SK-N-SH (cell line): Measurements from ENCODE around the gene RHBDD3. TPM values are rescaled to one million over a fixed set of nuclear protein-coding genes. Genes with fewer than 3 reads are reported as not detected.

Source experiments
- CTCF ChIA-PET: fragments of 300-600, 350-600 bp; formaldehyde crosslinking; extraction: SDS; loops from one replicate; lab custom pipeline; 2021; lab: Yijun Ruan, JAX
- POLR2A ChIA-PET: fragments of 350-600 bp; sonication (Branson Sonifier 250); formaldehyde crosslinking; extraction: SDS; loops from one replicate; lab custom pipeline; 2020; ENCODE audit warnings: antibody characterized with exemption, inconsistent platforms; lab: Yijun Ruan, JAX
- DNase-seq: peaks from one replicate; pipeline ENCODE4 v3.0.0; 2012
- H2AFZ ChIP-seq: fragments of 200-600 bp; sonication (generic); 2 replicates; pipeline ENCODE4 v1.8.1; 2016; ENCODE audit warnings: antibody characterized with exemption, mild to moderate bottlenecking, low read depth
- H3F3A ChIP-seq: fragments of 200-600 bp; sonication (generic); replicated peaks from 2 replicates; pipeline ENCODE3; 2016; ENCODE audit warnings: antibody characterized with exemption, mild to moderate bottlenecking; ENCODE audit not compliant: insufficient read depth
- H3K27ac ChIP-seq, 2 experiments: fragments of 200-500 bp in 1 of 2; fragments of 200-600 bp in 1 of 2; sonication (Bioruptor generic) in 1 of 2; sonication (generic), shearing (Covaris generic) in 1 of 2; 2 replicates each; pipeline versions ENCODE4 v1.5.1 to v1.6.1; 2014 to 2016; ENCODE audit warnings: low read depth in 2 of 2, inconsistent platforms in 1 of 2, low read length in 1 of 2, mild to moderate bottlenecking in 1 of 2, mixed read lengths in 1 of 2
- H3K27me3 ChIP-seq: fragments of 200-600 bp; sonication (generic), shearing (Covaris generic); 2 replicates; pipeline ENCODE4 v1.6.1; 2016; ENCODE audit warnings: mixed run types; ENCODE audit not compliant: insufficient read depth
- H3K36me3 ChIP-seq, 2 experiments: fragments of 200-500 bp in 1 of 2; fragments of 200-600 bp in 1 of 2; sonication (Bioruptor generic) in 1 of 2; sonication (generic) in 1 of 2; replicated peaks in 1 of 2; 2 replicates each; pipeline versions ENCODE3 to v1.5.1; 2014 to 2016; ENCODE audit warnings: low read length in 1 of 2, mild to moderate bottlenecking in 1 of 2; ENCODE audit not compliant: insufficient read depth in 2 of 2, control insufficient read depth in 1 of 2
- H3K4me1 ChIP-seq, 2 experiments: fragments of 200-500 bp in 1 of 2; fragments of 200-600 bp in 1 of 2; sonication (Bioruptor generic) in 1 of 2; sonication (generic), shearing (Covaris generic) in 1 of 2; 2 replicates each; pipeline versions ENCODE4 v1.5.1 to v1.6.1; 2014 to 2016; ENCODE audit warnings: low read depth in 1 of 2, low read length in 1 of 2, mixed run types in 1 of 2; ENCODE audit not compliant: insufficient read depth in 2 of 2, control insufficient read depth in 1 of 2
- H3K4me2 ChIP-seq: fragments of 200-600 bp; sonication (generic), shearing (Covaris generic); 2 replicates; pipeline ENCODE4 v1.6.1; 2017; ENCODE audit warnings: mixed run types
- H3K4me3 ChIP-seq, 2 experiments: fragments of 200-500 bp in 1 of 2; fragments of 200-600 bp in 1 of 2; sonication (Bioruptor generic) in 1 of 2; sonication (generic), shearing (Covaris generic) in 1 of 2; 2 replicates each; pipeline versions ENCODE4 v1.5.1 to v1.8.1; 2014 to 2016; ENCODE audit warnings: low read depth in 2 of 2, inconsistent platforms in 1 of 2, low read length in 1 of 2, mild to moderate bottlenecking in 1 of 2, mixed read lengths in 1 of 2, moderate library complexity in 1 of 2
- H3K79me2 ChIP-seq: fragments of 200-600 bp; sonication (generic); 2 replicates; pipeline ENCODE4 v1.8.1; 2017; ENCODE audit warnings: mild to moderate bottlenecking; ENCODE audit not compliant: insufficient read depth
- H3K9ac ChIP-seq: fragments of 200-600 bp; sonication (generic); 2 replicates; pipeline ENCODE4 v1.6.1; 2017; ENCODE audit warnings: mixed run types
- H3K9me2 ChIP-seq: fragments of 200-600 bp; sonication (generic); 2 replicates; pipeline ENCODE4 v1.6.1; 2017; ENCODE audit warnings: mixed run types
- H3K9me3 ChIP-seq: fragments of 200-600 bp; sonication (generic); 2 replicates; pipeline ENCODE4 v1.6.1; 2017; ENCODE audit warnings: mixed run types, mild to moderate bottlenecking, moderate library complexity
- H4K20me1 ChIP-seq: fragments of 200-600 bp; sonication (generic); 2 replicates; pipeline ENCODE4 v1.6.1; 2017; ENCODE audit warnings: mild to moderate bottlenecking, mixed run types; ENCODE audit not compliant: insufficient read depth
- CHD2 ChIP-seq: fragments of 150-350 bp; IDR thresholded peaks from 2 replicates; pipeline ENCODE4 v1.6.1; 2018; ENCODE audit warnings: low read length; ENCODE audit not compliant: partially characterized antibody
- ELF1 ChIP-seq: IDR thresholded peaks from 2 replicates; pipeline ENCODE4 v1.4.0; 2012
- EP300 ChIP-seq, 2 experiments: IDR thresholded peaks; 2 replicates each; pipeline versions ENCODE4 v1.4.0 to v1.6.1; 2012; ENCODE audit warnings: borderline replicate concordance in 1 of 2, low read depth in 1 of 2, low read length in 1 of 2
- EZH2phosphoT487 ChIP-seq: fragments of 200-600 bp; sonication (generic); IDR thresholded peaks from 2 replicates; pipeline ENCODE4 v1.6.1; 2017; ENCODE audit warnings: low read depth, mixed run types, mild to moderate bottlenecking, antibody characterized with exemption, moderate library complexity, borderline replicate concordance
- FOXJ3 ChIP-seq: sonication (generic); formaldehyde crosslinking; IDR thresholded peaks from 2 replicates; pipeline ENCODE4 v1.5.1; 2020; ENCODE audit warnings: mild to moderate bottlenecking, missing genetic modification reagents
- FOXM1 ChIP-seq: IDR thresholded peaks from 2 replicates; pipeline ENCODE4 v1.4.0; 2012; ENCODE audit warnings: low read depth, mild to moderate bottlenecking
- GABPA ChIP-seq: IDR thresholded peaks from 2 replicates; pipeline ENCODE4 v1.4.0; 2012; ENCODE audit warnings: low read depth, mild to moderate bottlenecking
- GATA2 ChIP-seq: sonication (generic); formaldehyde crosslinking; IDR thresholded peaks from 2 replicates; pipeline ENCODE4 v1.5.0; 2020; ENCODE audit warnings: mild to moderate bottlenecking, missing genetic modification reagents
- MEF2A ChIP-seq: IDR thresholded peaks from 2 replicates; pipeline ENCODE4 v1.4.0; 2012; ENCODE audit warnings: low read depth, borderline replicate concordance
- MXI1 ChIP-seq: IDR thresholded peaks from 2 replicates; pipeline ENCODE4 v1.6.1; 2012; ENCODE audit warnings: mild to moderate bottlenecking, low read depth, low read length, improper control_type of control experiment
- NFIC ChIP-seq: IDR thresholded peaks from 2 replicates; pipeline ENCODE4 v1.4.0; 2012; ENCODE audit warnings: borderline replicate concordance
- POLR2AphosphoS5 ChIP-seq: IDR thresholded peaks from 2 replicates; pipeline ENCODE4 v1.6.1; 2012; ENCODE audit warnings: low read depth, low read length
- RAD21 ChIP-seq: IDR thresholded peaks from 2 replicates; pipeline ENCODE4 v1.6.1; 2012; ENCODE audit warnings: mild to moderate bottlenecking, low read length
- RCOR1 ChIP-seq: fragments of 150-350 bp; IDR thresholded peaks from 2 replicates; pipeline ENCODE4 v1.6.1; 2017; ENCODE audit warnings: antibody characterized with exemption, low read length
- RXRA ChIP-seq: IDR thresholded peaks from 2 replicates; pipeline ENCODE4 v1.4.0; 2012; ENCODE audit warnings: low read depth, mild to moderate bottlenecking, borderline replicate concordance
- SIN3A ChIP-seq: IDR thresholded peaks from 2 replicates; pipeline ENCODE4 v1.6.1; 2012; ENCODE audit warnings: low read depth, mild to moderate bottlenecking, low read length, moderate library complexity, borderline replicate concordance
- TAF1 ChIP-seq: IDR thresholded peaks from 2 replicates; pipeline ENCODE4 v1.6.1; 2012; ENCODE audit warnings: low read depth, mild to moderate bottlenecking, low read length, moderate library complexity, borderline replicate concordance
- TEAD4 ChIP-seq: IDR thresholded peaks from 2 replicates; pipeline ENCODE4 v1.4.0; 2012; ENCODE audit warnings: mild to moderate bottlenecking, borderline replicate concordance; ENCODE audit not compliant: insufficient read depth
- WGBS: methylation state at CpG from one replicate; pipeline ENCODE4 v1.1.6; 2017; ENCODE audit warnings: low lambda C conversion rate; 5-methylcytosine and 5-hydroxymethylcytosine counted together
- polyA plus RNA-seq, 3 experiments: library from polyadenylated mRNA; depleted of rRNA; stranded (reverse); fragments of >200 nt; gene quantifications; 2 replicates each; pipeline ENCODE4 v1.2.3, GENCODE V29; 2012
- TF ChIP-seq, protein P1 (sequence below): fragments of 150-350 bp; IDR thresholded peaks from 2 replicates; pipeline ENCODE4 v1.6.1; 2017; ENCODE audit warnings: antibody characterized with exemption, low read length, low read depth, borderline replicate concordance
- TF ChIP-seq, protein P2 (sequence below): IDR thresholded peaks from 2 replicates; pipeline ENCODE4; 2012
- TF ChIP-seq, protein P3 (sequence below): IDR thresholded peaks from 2 replicates; pipeline ENCODE4 v1.4.0; 2012; ENCODE audit warnings: low read depth
- TF ChIP-seq, protein P4 (sequence below): IDR thresholded peaks from 2 replicates; pipeline ENCODE4 v1.4.0; 2012; ENCODE audit warnings: low read depth, borderline replicate concordance

RHBDD3 gene
- polyA plus RNA-seq, 1 of the 3 experiments (the other 2 are of a cell fraction) = 19.0 TPM

DNA sequence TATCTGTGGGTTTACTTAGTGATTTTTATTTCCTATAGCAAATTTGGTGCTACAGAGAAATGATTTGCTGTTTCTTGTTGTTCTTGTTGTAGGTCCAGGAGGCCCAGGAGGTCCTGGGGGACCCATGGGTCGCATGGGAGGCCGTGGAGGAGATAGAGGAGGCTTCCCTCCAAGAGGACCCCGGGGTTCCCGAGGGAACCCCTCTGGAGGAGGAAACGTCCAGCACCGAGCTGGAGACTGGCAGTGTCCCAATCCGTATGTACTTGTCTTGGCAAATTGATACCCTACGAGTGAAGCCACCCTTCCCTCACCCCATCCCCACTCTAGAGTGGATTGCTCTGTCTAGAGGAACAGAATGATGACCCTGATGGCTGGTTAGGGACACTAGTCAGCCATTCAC, 30.9 kb upstream of the RHBDD3 start:
- H3K9me3 ChIP-seq = no peaks in the 10 kb centered on the region
- TF ChIP-seq CHD2 (no peak), RXRA (no peak), FOXJ3 (no peak), EP300 (IDR thresholded peaks at IDR 0.05; ENCODE audit: borderline replicate concordance in 1 of 2, low read depth in 1 of 2, low read length in 1 of 2) (no peak), TAF1 (no peak), MEF2A (no peak), EZH2phosphoT487 (no peak), SIN3A (no peak)
- TF ChIP-seq, protein P1, sequence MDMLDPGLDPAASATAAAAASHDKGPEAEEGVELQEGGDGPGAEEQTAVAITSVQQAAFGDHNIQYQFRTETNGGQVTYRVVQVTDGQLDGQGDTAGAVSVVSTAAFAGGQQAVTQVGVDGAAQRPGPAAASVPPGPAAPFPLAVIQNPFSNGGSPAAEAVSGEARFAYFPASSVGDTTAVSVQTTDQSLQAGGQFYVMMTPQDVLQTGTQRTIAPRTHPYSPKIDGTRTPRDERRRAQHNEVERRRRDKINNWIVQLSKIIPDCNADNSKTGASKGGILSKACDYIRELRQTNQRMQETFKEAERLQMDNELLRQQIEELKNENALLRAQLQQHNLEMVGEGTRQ = no peak
- TF ChIP-seq, protein P2, sequence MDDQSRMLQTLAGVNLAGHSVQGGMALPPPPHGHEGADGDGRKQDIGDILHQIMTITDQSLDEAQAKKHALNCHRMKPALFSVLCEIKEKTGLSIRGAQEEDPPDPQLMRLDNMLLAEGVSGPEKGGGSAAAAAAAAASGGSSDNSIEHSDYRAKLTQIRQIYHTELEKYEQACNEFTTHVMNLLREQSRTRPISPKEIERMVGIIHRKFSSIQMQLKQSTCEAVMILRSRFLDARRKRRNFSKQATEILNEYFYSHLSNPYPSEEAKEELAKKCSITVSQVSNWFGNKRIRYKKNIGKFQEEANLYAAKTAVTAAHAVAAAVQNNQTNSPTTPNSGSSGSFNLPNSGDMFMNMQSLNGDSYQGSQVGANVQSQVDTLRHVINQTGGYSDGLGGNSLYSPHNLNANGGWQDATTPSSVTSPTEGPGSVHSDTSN = no peak
- H3K27ac ChIP-seq = no peak overlapping the region
- H3K9me2 ChIP-seq = no peaks in the 10 kb centered on the region
- no peaks in the 10 kb centered on the region for H3K27me3 ChIP-seq
- no peak for DNase-seq
- peaks cover 56% of the 10 kb centered on the region for H3F3A ChIP-seq
- H3K36me3 ChIP-seq = peaks cover 50 to 60% of the 10 kb centered on the region in 2 experiments
- peaks cover 0 to 16% of the 10 kb centered on the region in 2 experiments; a peak in 1 of 4 replicates for H3K4me1 ChIP-seq
- no peak overlapping the region for H3K9ac ChIP-seq
- H3K4me2 ChIP-seq = no peak overlapping the region
- ChIA-PET CTCF (interaction anchor here (1.0 to 2.2 kb wide), 3 partner anchors 8 to 60 kb away, joined by 5 to 7 read pairs (median 6); partner anchors contain the start of gene GAS2L1), POLR2A (no interaction called here)
- H4K20me1 ChIP-seq = peaks cover 25% of the 10 kb centered on the region; the same call in 1 of the 2 replicates
- H2AFZ ChIP-seq = no peak overlapping the region
- H3K79me2 ChIP-seq = peaks cover 13% of the 10 kb centered on the region; the same call in 1 of the 2 replicates
- WGBS = 91% methylated on average over 8 of the region's 8 CpGs
- H3K4me3 ChIP-seq = no peak overlapping the region

DNA sequence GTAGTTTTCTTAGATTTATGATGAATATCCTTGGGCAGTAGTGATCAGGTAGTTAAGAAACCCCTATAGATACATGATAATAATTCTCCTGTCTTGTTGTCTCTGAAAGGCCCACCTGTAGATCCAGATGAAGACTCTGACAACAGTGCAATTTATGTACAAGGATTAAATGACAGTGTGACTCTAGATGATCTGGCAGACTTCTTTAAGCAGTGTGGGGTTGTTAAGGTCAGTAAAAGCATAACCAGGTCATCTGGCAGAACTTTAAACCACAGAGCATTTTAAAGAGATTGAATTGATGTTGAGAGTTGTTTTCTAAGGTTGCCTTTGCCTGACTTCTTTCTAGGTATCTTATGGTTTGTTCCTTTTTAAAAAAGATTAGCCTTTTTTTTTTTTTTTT, 24.6 kb upstream of the RHBDD3 start:
- TF ChIP-seq ELF1 = no peak
- no peak for TF ChIP-seq FOXJ3
- no peak for TF ChIP-seq GATA2 (CRISPR knock-in tag)
- TF ChIP-seq, protein P1 = no peak
- no peak for TF ChIP-seq RAD21
- TF ChIP-seq MXI1 = no peak
- TF ChIP-seq RCOR1 = no peak
- TF ChIP-seq GABPA = no peak
- TF ChIP-seq, protein P3, sequence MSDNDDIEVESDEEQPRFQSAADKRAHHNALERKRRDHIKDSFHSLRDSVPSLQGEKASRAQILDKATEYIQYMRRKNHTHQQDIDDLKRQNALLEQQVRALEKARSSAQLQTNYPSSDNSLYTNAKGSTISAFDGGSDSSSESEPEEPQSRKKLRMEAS = no peak
- TF ChIP-seq TEAD4 = no peak
- TF ChIP-seq FOXM1 = no peak
- no peak for TF ChIP-seq NFIC
- TF ChIP-seq EZH2phosphoT487 = no peak
- TF ChIP-seq POLR2AphosphoS5 = no peak
- TF ChIP-seq, protein P4, sequence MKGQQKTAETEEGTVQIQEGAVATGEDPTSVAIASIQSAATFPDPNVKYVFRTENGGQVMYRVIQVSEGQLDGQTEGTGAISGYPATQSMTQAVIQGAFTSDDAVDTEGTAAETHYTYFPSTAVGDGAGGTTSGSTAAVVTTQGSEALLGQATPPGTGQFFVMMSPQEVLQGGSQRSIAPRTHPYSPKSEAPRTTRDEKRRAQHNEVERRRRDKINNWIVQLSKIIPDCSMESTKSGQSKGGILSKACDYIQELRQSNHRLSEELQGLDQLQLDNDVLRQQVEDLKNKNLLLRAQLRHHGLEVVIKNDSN = no peak
- peaks cover 38% of the 10 kb centered on the region for H3F3A ChIP-seq
- CTCF ChIA-PET = interaction anchor here (0.6 to 1.4 kb wide), 2 partner anchors 21 to 58 kb away, joined by 3 to 4 read pairs; no protein-coding TSS in a partner anchor
- no peaks in the 10 kb centered on the region for H3K9me2 ChIP-seq
- no peaks in the 10 kb centered on the region for H3K9me3 ChIP-seq
- no peaks in the 10 kb centered on the region for H3K27me3 ChIP-seq
- H3K4me2 ChIP-seq = no peak overlapping the region
- H3K79me2 ChIP-seq = peaks cover 76% of the 10 kb centered on the region
- H4K20me1 ChIP-seq = peaks cover 69% of the 10 kb centered on the region
- H3K36me3 ChIP-seq = peaks cover 83 to 99% of the 10 kb centered on the region in 2 experiments
- POLR2A ChIA-PET = no interaction called here
- no peak for DNase-seq
- H3K4me3 ChIP-seq = no peak overlapping the region
- H3K4me1 ChIP-seq = no peaks in the 10 kb centered on the region
- H2AFZ ChIP-seq = no peak overlapping the region
- H3K27ac ChIP-seq = no peak overlapping the region
- H3K9ac ChIP-seq = no peak overlapping the region
